HG02610 (cell line): ENCODE measurements around the gene CLDND2.
A peak's percentile ranks its signal among the peaks of the same experiment; 100 is the strongest.

ENCODE experiments used
- ATAC-seq: cut with Tn5 transposase; IDR thresholded peaks from one replicate; pipeline ENCODE4 v1.9.1; 2021; ENCODE audit warnings: mild to moderate bottlenecking, moderate library complexity; ENCODE audit not compliant: unreplicated experiment

The CLDND2 gene

DNA sequence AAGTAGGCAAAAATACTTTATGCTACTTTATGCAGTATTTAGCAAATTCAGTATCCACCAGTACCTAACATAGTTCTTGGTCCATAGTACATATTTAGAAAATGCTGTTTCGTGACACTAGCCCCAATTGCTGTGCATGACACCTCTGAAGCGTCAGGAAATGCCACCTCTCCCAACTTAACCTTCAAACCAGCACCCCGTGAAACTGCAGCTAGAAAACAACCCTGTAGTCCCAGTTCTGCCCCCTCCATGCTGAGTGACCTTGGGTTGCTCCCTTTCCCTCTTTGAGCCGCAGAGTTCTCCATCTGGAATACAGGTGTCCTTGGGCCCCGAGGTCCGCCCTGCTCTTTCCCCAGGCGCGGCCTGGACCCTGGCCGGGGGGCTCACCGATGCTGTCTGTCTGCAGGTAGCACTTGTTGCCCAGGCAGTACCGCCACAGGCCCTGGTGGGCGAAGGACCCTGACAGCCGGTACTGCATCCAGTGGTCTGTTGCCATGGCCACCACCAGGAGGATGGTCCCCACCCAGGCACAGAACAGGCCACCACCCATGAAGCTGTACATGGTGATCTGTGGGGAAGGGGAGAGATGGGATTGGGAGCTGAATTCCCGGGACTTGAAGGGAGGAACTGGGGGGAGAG lies 18.2 kb upstream of the CLDND2 start:
- ATAC-seq = no peak

- no peak for ATAC-seq
Measured at GRCh38 chr19:51382004-51382403, 13.2 kb upstream of the CLDND2 start.

DNA sequence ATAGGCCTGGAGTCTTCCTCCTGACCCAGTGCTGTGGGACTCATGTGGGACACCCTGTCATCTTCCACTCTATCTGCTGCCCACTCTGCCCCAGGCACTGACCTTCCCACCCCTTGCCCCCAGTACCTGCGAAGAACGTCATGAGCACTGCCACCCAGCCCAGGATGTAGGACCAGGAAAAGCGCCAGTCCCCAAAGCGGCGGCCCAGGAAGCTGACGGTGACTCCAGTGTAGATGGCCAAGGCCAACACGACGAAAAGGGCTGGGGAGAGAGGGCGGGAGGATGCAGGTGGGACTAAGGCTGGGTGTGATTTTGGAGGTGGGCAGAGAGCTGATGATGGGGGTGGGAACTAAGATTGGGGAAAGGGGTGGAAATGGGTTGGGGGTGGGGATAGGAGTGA lies 11.6 kb upstream of the CLDND2 start:
- ATAC-seq = no peak

DNA sequence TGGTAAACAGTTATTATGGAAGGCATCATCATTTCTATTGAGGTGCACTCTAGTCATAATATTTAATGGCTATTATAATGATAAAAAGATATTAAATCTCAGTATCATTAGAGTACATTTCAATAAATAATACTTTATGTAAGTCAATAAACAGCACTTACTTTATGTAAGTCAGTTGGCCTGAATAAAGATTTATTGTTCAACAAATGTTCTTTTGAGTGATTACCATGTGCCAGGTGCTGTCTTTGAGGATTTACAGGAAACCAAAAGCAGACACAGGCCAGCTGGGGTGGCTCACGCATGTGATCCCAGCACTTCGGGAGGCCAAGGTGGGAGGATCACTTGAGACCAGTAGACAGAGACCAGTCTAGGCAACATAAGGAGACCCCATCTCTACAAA lies 8.6 kb upstream of the CLDND2 start:
- no peak for ATAC-seq

GRCh38 chr19:51375504-51376221 lies 6.9 kb upstream of the CLDND2 start:
- ATAC-seq = peak; percentile 44

DNA sequence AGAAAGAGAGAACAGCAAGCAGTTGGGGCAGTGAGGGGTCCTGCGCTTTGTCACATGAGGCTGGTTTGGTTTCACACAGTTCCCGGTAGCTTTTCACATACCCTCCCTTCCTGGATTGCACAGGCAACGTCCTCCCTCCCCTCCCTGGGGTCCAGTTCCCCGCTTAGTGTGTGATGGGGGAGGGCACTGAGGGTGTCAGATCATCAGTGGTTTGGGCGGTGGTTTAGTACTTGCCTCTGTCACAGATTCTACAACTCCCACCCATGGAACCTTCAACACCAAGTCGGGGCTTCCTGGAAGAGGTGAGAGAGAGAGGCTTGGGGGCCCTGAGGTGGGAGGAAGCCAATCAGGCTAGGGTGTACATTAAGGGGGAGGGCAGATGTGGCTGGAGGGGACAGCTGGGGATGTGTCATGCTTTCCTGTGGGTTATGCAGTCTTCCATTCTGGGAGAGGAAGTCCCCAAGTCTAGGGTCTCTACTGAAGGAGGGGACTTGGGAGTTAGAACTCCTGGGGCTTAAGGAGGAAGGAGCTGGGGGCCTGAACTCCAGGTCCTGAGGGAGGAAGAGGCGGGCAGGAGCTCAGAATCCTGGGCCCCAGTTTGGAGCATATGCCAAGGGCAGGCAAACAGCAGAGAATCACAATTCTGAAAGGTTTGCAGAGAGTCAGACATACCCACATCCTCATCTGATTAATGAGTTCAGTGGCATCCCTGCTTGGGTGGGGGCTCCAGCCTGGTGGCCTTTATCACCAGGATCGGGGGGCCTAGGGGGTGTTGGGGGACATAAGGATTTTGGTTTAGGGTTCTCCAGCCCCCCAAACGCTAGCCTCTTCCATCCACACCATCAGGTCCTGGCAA lies 4.1 kb upstream of the CLDND2 start, which contains the start of gene NKG7:
Gene NKG7 (minus strand): TSS at position 6 of the 856 bp plus-strand sequence. CDS start 119 bp downstream, outside the sequence.
- peak; percentile 38 for ATAC-seq

- ATAC-seq = no peak
Measured at GRCh38 chr19:51372021-51372648, 3.3 kb upstream of the CLDND2 start.

DNA sequence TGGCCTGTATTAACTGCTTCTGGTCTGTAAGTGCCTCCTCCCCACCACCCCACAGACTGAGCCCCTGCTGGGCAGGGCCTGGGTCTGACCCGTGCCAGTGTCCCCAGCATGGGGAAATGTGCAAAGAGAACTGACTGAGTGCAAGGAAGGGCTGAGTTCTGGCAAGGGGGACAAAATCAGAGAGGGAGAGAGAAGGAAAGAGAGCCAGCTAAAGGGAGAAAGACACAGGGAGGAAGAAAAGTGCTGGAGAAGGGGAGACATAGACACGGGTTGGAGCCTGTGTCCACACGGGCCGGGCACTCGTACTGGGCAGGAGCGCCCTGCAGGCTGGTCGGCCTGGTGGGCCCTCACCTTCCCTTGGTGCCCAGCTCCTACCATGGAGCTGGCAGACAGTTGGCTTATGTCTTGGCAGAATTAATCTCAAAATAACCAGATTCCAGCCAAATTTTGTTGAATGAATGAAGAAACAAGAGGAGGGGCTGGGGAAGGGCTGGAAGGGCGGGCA lies 2.4 kb upstream of the CLDND2 start:
- ATAC-seq = no peak

GRCh38 chr19:51370230-51370629 lies 1.4 kb upstream of the CLDND2 start:
- no peak for ATAC-seq

DNA sequence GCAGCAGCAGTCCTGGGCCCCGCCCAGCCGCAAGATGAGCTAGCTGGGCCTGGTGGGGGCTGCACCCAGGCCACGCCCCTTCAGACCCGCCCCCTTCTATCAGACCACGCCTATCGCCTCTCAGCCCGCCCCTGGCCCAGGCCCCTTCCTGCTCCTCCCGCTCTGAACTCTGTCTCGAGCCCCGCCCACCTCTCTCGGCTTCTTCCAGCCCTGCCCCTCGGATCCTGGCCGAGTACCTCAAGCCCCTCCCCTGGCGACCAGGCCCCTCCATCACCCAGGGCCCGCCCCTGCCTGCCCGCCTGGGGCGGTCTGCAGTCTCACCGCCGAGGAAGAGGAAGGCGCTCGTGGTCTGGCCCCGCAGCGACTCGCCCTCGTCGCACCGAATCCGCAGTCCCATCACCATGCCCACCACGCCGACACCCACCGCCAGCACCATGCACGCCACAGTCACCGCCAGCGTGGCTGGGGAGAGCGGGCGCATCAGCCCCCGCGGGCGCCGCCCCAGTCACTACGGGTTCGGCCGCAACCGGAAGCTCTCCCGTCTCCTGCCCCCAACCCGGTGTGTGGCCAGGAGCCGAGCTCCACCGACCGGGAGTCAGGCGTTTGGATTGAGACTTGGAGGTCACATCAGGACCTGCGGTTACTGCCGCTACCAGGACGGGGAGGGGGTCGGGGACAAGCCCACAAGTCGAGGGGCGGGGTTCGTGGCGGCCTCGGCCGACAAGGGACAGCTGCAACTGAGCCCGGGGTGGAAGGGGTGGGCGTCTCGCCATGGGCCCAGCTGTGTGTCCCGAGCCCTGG lies 1.0 kb downstream of the CLDND2 start:
- ATAC-seq = peak; percentile 76

- ATAC-seq = peak; percentile 1
Measured at GRCh38 chr19:51367255-51367564, 1.6 kb downstream of the CLDND2 start.

- ATAC-seq = peak; percentile 48
Measured at GRCh38 chr19:51366389-51367254, 2.2 kb downstream of the CLDND2 start.

DNA sequence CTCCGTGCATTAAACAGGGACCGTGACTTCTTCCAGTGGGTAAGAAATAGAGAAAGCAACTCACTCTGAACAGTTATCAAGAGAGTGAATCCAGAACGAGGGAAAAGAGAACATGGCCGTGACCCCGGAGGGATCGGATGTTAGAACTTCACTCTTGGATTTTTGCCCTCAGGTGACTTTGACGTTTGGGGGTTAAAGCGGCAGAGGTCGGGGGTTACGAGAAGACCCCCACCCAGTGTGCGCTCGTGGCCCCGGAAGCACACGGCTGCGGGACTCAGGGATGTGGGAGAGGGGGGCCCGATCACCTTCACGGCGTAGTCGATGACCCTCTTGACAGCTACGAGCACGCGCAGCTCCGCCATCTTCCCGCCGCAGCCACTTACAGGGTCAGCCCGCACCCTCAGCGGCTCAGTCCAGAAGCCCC lies 2.8 kb downstream of the CLDND2 start, which contains the start of gene ETFB:
Gene ETFB (minus strand): TSS at position 424 of the 424 bp plus-strand sequence. CDS start 62 bp downstream, at position 362.
- no peak for ATAC-seq

GRCh38 chr19:51365211-51365964 lies 3.4 kb downstream of the CLDND2 start:
- ATAC-seq = no peak

DNA sequence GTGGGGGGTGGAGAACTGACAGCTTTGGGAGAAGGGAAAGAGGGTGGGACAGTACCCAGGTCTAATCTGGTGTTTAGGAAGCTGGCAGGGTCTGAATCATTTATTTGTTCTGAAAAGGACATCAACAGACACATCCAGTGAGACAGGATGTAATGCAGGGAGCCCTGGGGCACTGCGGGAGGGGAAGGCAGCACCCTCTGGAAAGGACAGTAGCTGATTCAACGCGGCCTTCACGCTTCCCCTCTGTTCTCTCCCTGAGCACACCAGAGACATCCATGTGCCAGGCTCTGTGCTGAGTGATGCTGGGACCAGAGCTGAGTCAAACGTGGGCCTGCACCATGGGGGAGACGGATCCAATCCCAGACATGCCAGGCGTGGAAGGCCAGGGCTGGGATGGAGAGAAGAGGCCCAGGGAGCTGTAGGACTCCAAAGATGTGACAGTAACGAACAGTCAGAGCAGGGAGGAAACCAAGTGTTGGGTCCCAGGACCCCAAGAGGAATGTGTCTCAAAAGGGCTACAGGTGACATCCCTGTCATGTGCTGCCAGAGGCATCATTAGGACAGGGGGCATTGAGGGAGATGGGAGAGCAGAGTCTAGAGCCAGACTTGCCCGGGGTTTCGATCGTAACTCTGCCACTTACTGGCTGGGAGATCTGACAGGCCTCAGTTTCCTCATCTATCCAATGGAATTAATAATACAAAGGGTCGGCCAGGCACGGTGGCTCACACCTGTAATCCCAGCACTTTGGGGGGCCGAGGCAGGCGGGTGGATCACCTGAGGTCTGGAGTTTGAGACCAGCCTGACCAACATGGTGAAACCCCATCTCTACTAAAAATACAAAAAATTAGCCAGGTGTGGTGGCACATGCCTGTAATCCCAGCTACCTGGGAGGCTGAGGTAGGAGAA lies 4.3 kb downstream of the CLDND2 start:
- no peak for ATAC-seq

- no peak for ATAC-seq
Measured at GRCh38 chr19:51361239-51361638, 7.6 kb downstream of the CLDND2 start.

GRCh38 chr19:51359294-51359693 lies 9.5 kb downstream of the CLDND2 start:
- ATAC-seq = no peak
